ENCODE data around the gene SMIM23. TPM values are rescaled to one million over a fixed set of nuclear protein-coding genes. Genes with fewer than 3 reads are reported as not detected.

Gene SMIM23
- total RNA-seq, 1 experiment from 2014 or later, result not detected

DNA sequence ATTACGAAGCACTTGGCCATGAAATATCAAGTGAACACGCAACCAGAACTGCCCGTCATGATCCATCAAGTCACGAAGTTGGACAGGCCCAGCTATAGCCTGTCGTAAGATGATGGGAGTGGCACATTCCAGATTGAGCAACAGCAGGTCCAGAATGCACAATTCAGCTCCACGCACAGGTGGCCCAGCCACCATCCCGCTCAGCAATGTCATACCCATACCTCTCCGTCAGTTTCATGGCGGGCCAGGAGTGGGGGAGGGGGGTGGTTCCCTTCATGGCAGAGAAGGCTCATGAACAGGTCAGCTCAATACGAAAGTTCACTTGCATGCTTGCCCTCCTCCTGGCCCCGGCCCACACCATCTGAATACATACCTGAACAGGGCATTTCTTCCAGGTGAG, 34.9 kb downstream of the SMIM23 start:
- no peak overlapping the region for H2AFZ ChIP-seq
- no peaks in the 10 kb centered on the region for H4K20me1 ChIP-seq (ENCODE audit: insufficient read depth)
- DNase-seq, result no peak
- no peaks in the 10 kb centered on the region for H3K9me2 ChIP-seq (ENCODE audit: insufficient read depth)
- CTCF ChIA-PET, result no interaction called here
- no peak overlapping the region for H3K4me3 ChIP-seq
- no peaks in the 10 kb centered on the region for H3K36me3 ChIP-seq (ENCODE audit: low read depth)
- BruUV-seq (replicated peaks), result no TSS peak
- H3K27me3 ChIP-seq (ENCODE audit: insufficient read depth, low read depth), result no peaks in the 10 kb centered on the region
- H3K4me1 ChIP-seq (replicated peaks; ENCODE audit: insufficient read depth), result peaks cover 14% of the 10 kb centered on the region
- TF ChIP-seq CTCF (conservative IDR thresholded peaks at IDR 0.05) (no peak), EZH2 (IDR thresholded peaks at IDR 0.05; ENCODE audit: low read depth) (no peak)
- no peak overlapping the region for H3K27ac ChIP-seq
- intact Hi-C loops (cut with micrococcal nuclease; ENCODE audit: unreplicated experiment), result no loop called here
- H3K9me3 ChIP-seq (ENCODE audit: insufficient read depth, low read depth), result no peaks in the 10 kb centered on the region
- POLR2A ChIA-PET (ENCODE audit: unreplicated experiment), result no interaction called here
- H3K79me2 ChIP-seq (ENCODE audit: low read depth), result no peaks in the 10 kb centered on the region
- H3F3A ChIP-seq (ENCODE audit: insufficient read depth, low read depth), result no peaks in the 10 kb centered on the region
- no peak overlapping the region for H3K4me2 ChIP-seq

DNA sequence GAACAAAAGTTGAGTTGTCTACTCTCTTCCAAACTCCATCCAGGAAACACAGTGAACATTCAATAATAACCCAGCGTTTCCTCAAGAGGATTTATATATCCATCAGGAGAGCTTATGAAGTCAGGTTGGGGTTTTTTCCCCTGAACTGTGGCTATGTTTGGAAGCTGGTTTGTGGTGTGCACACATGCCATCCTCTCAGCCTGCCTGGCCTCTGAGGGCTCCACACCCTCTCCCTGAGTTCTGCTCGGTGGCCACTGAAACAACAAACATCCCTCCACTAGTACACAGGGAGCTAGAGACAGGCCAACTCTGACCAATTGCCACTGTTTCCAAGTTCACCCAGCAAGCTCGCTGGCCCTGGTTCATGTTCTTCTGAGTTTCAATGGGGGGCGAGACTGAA, 35.7 kb downstream of the SMIM23 start:
- no peaks in the 10 kb centered on the region for H3F3A ChIP-seq (ENCODE audit: insufficient read depth, low read depth)
- no peak overlapping the region for H2AFZ ChIP-seq
- no peaks in the 10 kb centered on the region for H3K9me2 ChIP-seq (ENCODE audit: insufficient read depth)
- no peaks in the 10 kb centered on the region for H4K20me1 ChIP-seq (ENCODE audit: insufficient read depth)
- no peak for DNase-seq
- ChIA-PET CTCF (no interaction called here), POLR2A (ENCODE audit: unreplicated experiment) (no interaction called here)
- no peaks in the 10 kb centered on the region for H3K79me2 ChIP-seq (ENCODE audit: low read depth)
- no peaks in the 10 kb centered on the region for H3K27me3 ChIP-seq (ENCODE audit: insufficient read depth, low read depth)
- no TSS peak for BruUV-seq (replicated peaks)
- H3K9me3 ChIP-seq (ENCODE audit: insufficient read depth, low read depth), result no peaks in the 10 kb centered on the region
- H3K4me3 ChIP-seq, result no peak overlapping the region
- H3K27ac ChIP-seq, result no peak overlapping the region
- peaks cover 13% of the 10 kb centered on the region for H3K4me1 ChIP-seq (replicated peaks; ENCODE audit: insufficient read depth)
- H3K4me2 ChIP-seq, result no peak overlapping the region
- intact Hi-C loops (cut with micrococcal nuclease; ENCODE audit: unreplicated experiment), result no loop called here
- H3K36me3 ChIP-seq (ENCODE audit: low read depth), result no peaks in the 10 kb centered on the region
- TF ChIP-seq CTCF (conservative IDR thresholded peaks at IDR 0.05) (no peak), EZH2 (IDR thresholded peaks at IDR 0.05; ENCODE audit: low read depth) (no peak)

DNA sequence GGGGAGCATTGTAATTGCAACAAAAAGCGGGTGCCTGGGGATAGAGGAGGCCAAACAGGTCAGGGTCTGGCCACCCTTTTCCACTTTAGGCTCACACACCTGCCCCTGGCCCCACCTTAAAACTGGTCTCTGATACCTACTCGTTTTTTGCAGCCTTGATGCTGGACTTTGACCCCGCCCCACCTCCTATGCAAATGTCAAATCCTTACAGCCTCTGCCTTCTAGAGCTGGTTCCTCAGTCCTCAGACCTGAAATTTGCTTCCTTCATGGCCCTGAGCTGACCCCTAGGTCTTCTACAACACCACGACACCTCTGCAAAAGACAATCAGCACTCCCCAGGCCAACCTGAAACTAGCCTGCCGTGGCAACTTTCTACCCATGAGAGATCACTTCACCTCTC, 37.7 kb downstream of the SMIM23 start:
- Histone ChIP-seq H3K9me2 (ENCODE audit: insufficient read depth) (no peaks in the 10 kb centered on the region), H3K27ac (no peak overlapping the region), H3K79me2 (ENCODE audit: low read depth) (no peaks in the 10 kb centered on the region), H3K27me3 (ENCODE audit: insufficient read depth, low read depth) (no peaks in the 10 kb centered on the region), H4K20me1 (ENCODE audit: insufficient read depth) (no peaks in the 10 kb centered on the region), H2AFZ (no peak overlapping the region), H3K4me1 (replicated peaks; ENCODE audit: insufficient read depth) (no peaks in the 10 kb centered on the region), H3K4me2 (no peak overlapping the region), H3K36me3 (ENCODE audit: low read depth) (no peaks in the 10 kb centered on the region), H3F3A (ENCODE audit: insufficient read depth, low read depth) (no peaks in the 10 kb centered on the region), H3K4me3 (no peak overlapping the region), H3K9me3 (ENCODE audit: insufficient read depth, low read depth) (no peaks in the 10 kb centered on the region)
- DNase-seq, result no peak
- ChIA-PET CTCF (no interaction called here), POLR2A (ENCODE audit: unreplicated experiment) (no interaction called here)
- no TSS peak for BruUV-seq (replicated peaks)
- intact Hi-C loops (cut with micrococcal nuclease; ENCODE audit: unreplicated experiment), result no loop called here
- TF ChIP-seq EZH2 (IDR thresholded peaks at IDR 0.05; ENCODE audit: low read depth), result no peak
- TF ChIP-seq CTCF (conservative IDR thresholded peaks at IDR 0.05), result no peak
